DOHH2 (cell line): ENCODE data around the gene DDX55.

Experiments used
- H3F3A ChIP-seq: fragments of 200-600 bp; sonication (generic), shearing (Covaris generic); 2 replicates; pipeline ENCODE4 v1.6.0; 2016; ENCODE audit warnings: antibody characterized with exemption, mild to moderate bottlenecking; ENCODE audit not compliant: control insufficient read depth, insufficient read depth
- H3K27ac ChIP-seq: fragments of 200-600 bp; sonication (generic); 2 replicates; pipeline ENCODE4 v1.5.1; 2014; ENCODE audit warnings: low read depth, mild to moderate bottlenecking, low read length, moderate library complexity
- H3K27me3 ChIP-seq: fragments of 200-600 bp; sonication (generic); 2 replicates; pipeline ENCODE4 v1.6.1; 2014; ENCODE audit warnings: mild to moderate bottlenecking, low read length, mixed read lengths; ENCODE audit not compliant: control insufficient read depth
- H3K36me3 ChIP-seq: fragments of 200-600 bp; sonication (generic); 2 replicates; pipeline ENCODE4 v1.6.1; 2014; ENCODE audit warnings: mild to moderate bottlenecking, low read length, moderate library complexity, mixed read lengths; ENCODE audit not compliant: control insufficient read depth
- H3K4me1 ChIP-seq: fragments of 200-600 bp; sonication (generic); 2 replicates; pipeline ENCODE4 v1.6.1; 2014; ENCODE audit warnings: mild to moderate bottlenecking, low read length, mixed read lengths; ENCODE audit not compliant: control insufficient read depth
- H3K4me2 ChIP-seq: fragments of 200-600 bp; sonication (generic); 2 replicates; pipeline ENCODE4 v1.6.0; 2014; ENCODE audit warnings: mild to moderate bottlenecking, low read length, moderate library complexity
- H3K4me3 ChIP-seq: fragments of 200-600 bp; sonication (generic); 2 replicates; pipeline ENCODE4 v1.5.1; 2014; ENCODE audit warnings: mild to moderate bottlenecking, low read length, mixed read lengths
- H3K79me2 ChIP-seq: fragments of 200-600 bp; sonication (generic); 2 replicates; pipeline ENCODE4 v1.6.1; 2014; ENCODE audit warnings: mild to moderate bottlenecking, low read length, mixed read lengths; ENCODE audit not compliant: control insufficient read depth
- H3K9me2 ChIP-seq: fragments of 200-600 bp; sonication (generic); replicated peaks from 2 replicates; pipeline ENCODE4 v1.6.1; 2014; ENCODE audit warnings: mild to moderate bottlenecking, low read length, mixed read lengths; ENCODE audit not compliant: control insufficient read depth
- H3K9me3 ChIP-seq: fragments of 200-600 bp; sonication (generic); 2 replicates; pipeline ENCODE4 v1.6.1; 2014; ENCODE audit warnings: antibody characterized with exemption, low read length, mixed read lengths; ENCODE audit not compliant: control insufficient read depth, insufficient read depth
- H4K20me1 ChIP-seq: fragments of 200-600 bp; sonication (generic); 2 replicates; pipeline ENCODE4 v1.6.0; 2014; ENCODE audit warnings: low read depth, mild to moderate bottlenecking, antibody characterized with exemption, low read length, moderate library complexity; ENCODE audit not compliant: control insufficient read depth, insufficient read depth
- CTCF ChIP-seq: fragments of 200-600 bp; sonication (generic); IDR thresholded peaks from one replicate; pipeline ENCODE4 v1.5.1; 2014; ENCODE audit warnings: antibody characterized with exemption, mild to moderate bottlenecking, low read depth, low read length; ENCODE audit not compliant: poor library complexity, severe bottlenecking
- EZH2phosphoT487 ChIP-seq: fragments of 200-600 bp; sonication (generic); IDR thresholded peaks from 2 replicates; pipeline ENCODE4 v1.6.1; 2017; ENCODE audit warnings: borderline replicate concordance, mild to moderate bottlenecking, antibody characterized with exemption, low read length, moderate library complexity, mixed read lengths

Gene DDX55

DNA sequence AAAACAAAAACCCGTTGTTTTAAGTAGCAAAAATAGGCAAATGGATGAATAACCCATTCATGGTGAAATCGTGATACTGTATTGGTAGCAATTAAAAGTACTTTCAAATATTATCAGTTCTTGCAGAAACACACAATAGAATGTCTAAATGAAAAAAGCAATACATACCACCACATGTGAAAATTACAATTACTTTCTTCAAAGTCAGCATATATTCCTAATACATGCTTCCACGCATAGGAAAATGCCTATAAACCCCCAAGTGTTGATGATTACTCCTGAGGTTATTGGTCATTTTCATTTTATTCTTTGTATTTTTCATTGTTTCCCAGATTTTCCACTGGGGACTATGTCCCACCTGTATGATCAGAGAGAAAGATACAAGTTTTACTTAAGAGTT lies 15.2 kb downstream of the DDX55 start:
- Histone ChIP-seq H3K4me1 (no peaks in the 10 kb centered on the region), H3K27me3 (no peaks in the 10 kb centered on the region), H3K27ac (no peak overlapping the region), H3K36me3 (peaks cover 95% of the 10 kb centered on the region), H3K79me2 (peaks cover 7% of the 10 kb centered on the region), H3K9me2 (no peaks in the 10 kb centered on the region), H3F3A (peaks cover 48% of the 10 kb centered on the region), H3K4me2 (no peak overlapping the region), H3K9me3 (no peaks in the 10 kb centered on the region), H4K20me1 (peaks cover 5% of the 10 kb centered on the region; the same call in 1 of the 2 replicates), H3K4me3 (no peak overlapping the region)
- TF ChIP-seq CTCF: no peak
- no peak for TF ChIP-seq EZH2phosphoT487

- H3K9me3 ChIP-seq: no peaks in the 10 kb centered on the region
- H3K36me3 ChIP-seq: peaks cover 95% of the 10 kb centered on the region
- TF ChIP-seq EZH2phosphoT487: no peak
- TF ChIP-seq CTCF: no peak
- H3K27me3 ChIP-seq: no peaks in the 10 kb centered on the region
- peaks cover 52% of the 10 kb centered on the region for H3F3A ChIP-seq
- no peaks in the 10 kb centered on the region for H3K4me1 ChIP-seq
- H3K9me2 ChIP-seq: no peaks in the 10 kb centered on the region
- H3K79me2 ChIP-seq: peaks cover 5% of the 10 kb centered on the region
- H4K20me1 ChIP-seq: peaks cover 5% of the 10 kb centered on the region; the same call in 1 of the 2 replicates
- no peak overlapping the region for H3K4me3 ChIP-seq
- H3K27ac ChIP-seq: no peak overlapping the region
- no peak overlapping the region for H3K4me2 ChIP-seq
These were observed 15.7 kb downstream of the DDX55 start for GRCh38 chr12:123617580-123617979.

DNA sequence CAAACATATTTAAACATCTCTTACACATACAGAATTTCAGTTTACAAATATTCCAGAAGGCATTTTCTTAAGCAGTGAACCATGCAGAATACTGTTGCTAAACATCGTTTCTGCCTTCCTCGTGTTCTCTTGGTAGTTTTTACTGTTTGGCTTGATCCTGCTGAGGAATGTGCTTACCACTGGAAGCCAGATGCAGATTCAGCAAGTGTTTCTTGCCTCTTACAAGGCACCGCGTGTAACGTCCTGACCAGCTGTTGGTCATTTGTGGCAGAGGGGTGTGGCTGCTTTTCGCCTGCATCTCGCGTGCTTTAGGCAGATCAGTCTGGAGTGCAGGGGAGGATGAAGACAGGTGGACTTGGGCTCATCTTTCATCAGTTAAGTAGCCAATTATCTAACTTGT lies 19.2 kb downstream of the DDX55 start:
- no peaks in the 10 kb centered on the region for H3K9me3 ChIP-seq
- TF ChIP-seq EZH2phosphoT487 (no peak), CTCF (no peak)
- H3K9me2 ChIP-seq: no peaks in the 10 kb centered on the region
- H3K27ac ChIP-seq: no peak overlapping the region
- H3K4me1 ChIP-seq: no peaks in the 10 kb centered on the region
- no peak overlapping the region for H3K4me2 ChIP-seq
- no peak overlapping the region for H3K4me3 ChIP-seq
- H3K27me3 ChIP-seq: no peaks in the 10 kb centered on the region
- H3K79me2 ChIP-seq: peaks cover 3% of the 10 kb centered on the region
- H4K20me1 ChIP-seq: peaks cover 5% of the 10 kb centered on the region; the same call in 1 of the 2 replicates
- H3K36me3 ChIP-seq: peaks cover 90% of the 10 kb centered on the region
- H3F3A ChIP-seq: peaks cover 51% of the 10 kb centered on the region
